Parathyroid adenoma (tissue), 2 donors: Measurements from ENCODE around the gene RAB34.

ENCODE experiments used
- H2AFZ ChIP-seq: fragments of 300-600 bp; sonication (generic); one replicate; pipeline ENCODE4 v1.7.0; 2017; ENCODE audit warnings: antibody characterized with exemption, mild to moderate bottlenecking
- H3K27ac ChIP-seq: fragments of 300-600 bp; sonication (generic); one replicate; pipeline ENCODE4 v1.7.0; 2017
- H3K27me3 ChIP-seq: fragments of 300-600 bp; sonication (generic); one replicate; pipeline ENCODE4 v1.7.0; 2017; ENCODE audit warnings: low read length; ENCODE audit not compliant: control insufficient read depth, insufficient read depth
- H3K36me3 ChIP-seq: fragments of 300-600 bp; sonication (generic); one replicate; pipeline ENCODE4 v1.7.0; 2017; ENCODE audit warnings: low read length; ENCODE audit not compliant: control insufficient read depth, insufficient read depth
- H3K4me1 ChIP-seq: fragments of 300-600 bp; sonication (generic); one replicate; pipeline ENCODE4 v1.7.0; 2017; ENCODE audit warnings: control low read depth
- H3K4me2 ChIP-seq: fragments of 300-600 bp; sonication (generic); one replicate; pipeline ENCODE4 v1.7.0; 2017; ENCODE audit warnings: low read length
- H3K4me3 ChIP-seq: fragments of 300-600 bp; sonication (generic); one replicate; pipeline ENCODE4 v1.7.0; 2017; ENCODE audit warnings: low read depth, low read length
- H3K79me2 ChIP-seq: fragments of 300-600 bp; sonication (generic); one replicate; pipeline ENCODE4 v1.7.0; 2017; ENCODE audit warnings: control low read depth
- H3K9ac ChIP-seq: fragments of 300-600 bp; sonication (generic); one replicate; pipeline ENCODE4 v1.7.0; 2017; ENCODE audit warnings: mild to moderate bottlenecking
- H3K9me3 ChIP-seq: fragments of 300-600 bp; sonication (generic); one replicate; pipeline ENCODE4 v1.7.0; 2017; ENCODE audit warnings: low read length; ENCODE audit not compliant: control insufficient read depth
- TF ChIP-seq, protein P1 (sequence below): fragments of 300-600 bp; sonication (generic); IDR thresholded peaks from one replicate; pipeline ENCODE4 v1.7.0; 2017; ENCODE audit warnings: antibody characterized with exemption, mild to moderate bottlenecking
- donor health status: primary hyperparathyroidism.

Gene RAB34

DNA sequence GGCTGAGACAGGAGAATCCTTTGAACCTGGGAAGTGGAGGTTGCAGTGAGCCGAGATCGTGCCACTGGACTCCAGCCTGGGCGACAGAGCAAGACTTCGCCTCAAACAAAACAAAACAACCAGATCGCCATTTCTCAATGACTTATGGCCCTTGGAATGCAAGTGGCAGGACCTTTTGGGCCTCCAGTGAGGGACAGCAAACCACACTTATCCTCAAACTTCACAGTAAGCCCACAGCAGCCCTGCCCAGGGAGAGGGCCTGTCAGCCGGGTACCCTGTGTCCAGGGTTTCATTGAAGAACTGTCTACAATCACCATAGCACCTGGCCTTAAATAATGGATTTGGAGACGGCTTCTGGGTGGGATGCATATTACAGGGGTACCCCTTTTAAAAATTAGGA, 37.8 kb upstream of the RAB34 start:
- Histone ChIP-seq H3K4me1 (no peaks in the 10 kb centered on the region), H3K36me3 (no peaks in the 10 kb centered on the region), H3K9ac (no peak overlapping the region), H3K79me2 (peaks cover 5% of the 10 kb centered on the region), H2AFZ (no peak overlapping the region), H3K9me3 (no peaks in the 10 kb centered on the region), H3K4me3 (no peak overlapping the region), H3K27ac (no peak overlapping the region), H3K4me2 (no peak overlapping the region), H3K27me3 (no peaks in the 10 kb centered on the region)
- TF ChIP-seq, protein P1, sequence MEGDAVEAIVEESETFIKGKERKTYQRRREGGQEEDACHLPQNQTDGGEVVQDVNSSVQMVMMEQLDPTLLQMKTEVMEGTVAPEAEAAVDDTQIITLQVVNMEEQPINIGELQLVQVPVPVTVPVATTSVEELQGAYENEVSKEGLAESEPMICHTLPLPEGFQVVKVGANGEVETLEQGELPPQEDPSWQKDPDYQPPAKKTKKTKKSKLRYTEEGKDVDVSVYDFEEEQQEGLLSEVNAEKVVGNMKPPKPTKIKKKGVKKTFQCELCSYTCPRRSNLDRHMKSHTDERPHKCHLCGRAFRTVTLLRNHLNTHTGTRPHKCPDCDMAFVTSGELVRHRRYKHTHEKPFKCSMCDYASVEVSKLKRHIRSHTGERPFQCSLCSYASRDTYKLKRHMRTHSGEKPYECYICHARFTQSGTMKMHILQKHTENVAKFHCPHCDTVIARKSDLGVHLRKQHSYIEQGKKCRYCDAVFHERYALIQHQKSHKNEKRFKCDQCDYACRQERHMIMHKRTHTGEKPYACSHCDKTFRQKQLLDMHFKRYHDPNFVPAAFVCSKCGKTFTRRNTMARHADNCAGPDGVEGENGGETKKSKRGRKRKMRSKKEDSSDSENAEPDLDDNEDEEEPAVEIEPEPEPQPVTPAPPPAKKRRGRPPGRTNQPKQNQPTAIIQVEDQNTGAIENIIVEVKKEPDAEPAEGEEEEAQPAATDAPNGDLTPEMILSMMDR: no peak

DNA sequence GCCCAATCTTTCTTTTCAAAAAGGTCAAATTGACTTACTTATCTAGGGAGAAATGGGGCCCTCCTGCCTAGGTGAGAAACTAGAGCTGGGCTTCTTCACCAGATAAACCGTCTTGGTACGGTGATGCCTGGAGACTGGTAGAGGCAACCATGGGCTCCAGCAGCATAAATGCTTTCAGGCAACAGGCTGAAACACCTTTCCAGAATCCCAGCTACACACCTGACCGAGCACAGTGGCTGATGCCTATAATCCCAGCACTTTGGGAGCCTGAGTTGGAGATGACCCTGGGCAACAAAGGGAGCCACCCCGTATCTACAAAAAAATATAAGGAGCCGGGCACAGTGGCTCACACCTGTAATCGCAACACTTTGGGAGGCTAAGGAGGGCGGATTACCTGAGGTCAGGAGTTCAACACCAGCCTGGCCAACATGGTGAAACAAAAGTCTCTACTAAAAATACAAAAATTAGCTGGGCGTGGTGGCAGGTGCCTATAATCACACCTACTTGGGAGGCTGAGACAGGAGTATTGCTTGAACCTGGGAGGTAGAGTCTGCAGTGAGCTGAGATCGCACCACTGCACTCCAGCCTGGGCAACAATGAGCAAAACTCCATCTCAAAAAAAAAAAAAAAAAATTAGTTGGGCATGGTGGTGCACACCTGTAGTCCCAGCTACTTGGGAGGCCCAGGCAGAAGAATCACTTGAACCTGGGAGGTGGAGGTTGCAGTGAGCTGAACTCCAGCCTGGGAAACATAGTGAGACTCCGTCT, 34.1 kb upstream of the RAB34 start:
- H3K9me3 ChIP-seq: no peaks in the 10 kb centered on the region
- H3K4me1 ChIP-seq: peaks cover 10% of the 10 kb centered on the region
- H3K9ac ChIP-seq: no peak overlapping the region
- no peaks in the 10 kb centered on the region for H3K36me3 ChIP-seq
- H3K27me3 ChIP-seq: no peaks in the 10 kb centered on the region
- H3K4me2 ChIP-seq: no peak overlapping the region
- H3K4me3 ChIP-seq: no peak overlapping the region
- peaks cover 3% of the 10 kb centered on the region for H3K79me2 ChIP-seq
- H2AFZ ChIP-seq: no peak overlapping the region
- no peak overlapping the region for H3K27ac ChIP-seq
- TF ChIP-seq, protein P1: no peak

DNA sequence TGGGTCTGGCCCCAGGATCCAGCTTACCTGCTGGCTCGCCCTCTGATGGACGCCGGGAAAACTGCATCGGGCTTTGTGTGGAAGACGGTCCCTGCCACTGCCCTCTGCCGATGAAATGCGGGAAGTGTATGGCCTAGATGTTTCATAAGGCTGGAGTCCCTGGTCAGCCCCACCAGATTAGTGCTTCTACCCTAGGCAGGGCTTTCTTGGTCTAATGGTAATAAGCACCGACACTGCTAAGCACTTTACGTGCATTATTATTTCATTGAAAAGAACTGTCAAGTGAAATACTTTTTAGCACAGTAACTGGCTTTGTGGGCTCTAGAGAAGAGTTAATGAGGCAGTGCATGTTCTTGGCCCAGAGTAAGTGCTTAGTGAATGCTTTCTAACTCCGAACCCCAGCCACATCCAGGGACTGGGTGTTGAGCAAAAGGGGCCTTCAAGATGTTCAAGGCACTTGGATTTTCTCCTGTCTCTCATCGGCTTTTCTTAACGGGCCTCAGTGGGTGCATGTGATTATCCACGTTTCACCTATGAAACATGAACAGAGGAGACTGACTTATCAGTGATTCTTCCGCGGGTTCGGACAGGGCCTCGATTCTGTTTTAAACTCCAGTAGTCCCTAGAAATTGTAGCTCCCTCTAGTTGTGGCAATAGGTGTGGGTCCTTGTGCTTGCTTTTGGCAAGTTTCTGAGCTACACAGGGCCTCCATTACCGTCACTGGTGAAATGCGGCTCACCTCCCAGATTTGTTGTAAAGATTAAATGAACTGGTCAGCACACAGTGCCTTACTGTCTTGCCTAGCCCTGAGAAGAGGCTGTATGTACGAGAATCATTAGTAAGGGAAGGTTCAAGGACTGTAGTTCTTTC, 32.7 kb upstream of the RAB34 start:
- Histone ChIP-seq H3K4me1 (peaks cover 22% of the 10 kb centered on the region), H3K36me3 (no peaks in the 10 kb centered on the region), H3K27me3 (no peaks in the 10 kb centered on the region), H3K4me3 (no peak overlapping the region), H3K4me2 (no peak overlapping the region), H3K27ac (peak overlapping the region; percentile 0), H3K9me3 (no peaks in the 10 kb centered on the region), H3K79me2 (peaks cover 3% of the 10 kb centered on the region), H3K9ac (no peak overlapping the region), H2AFZ (no peak overlapping the region)
- TF ChIP-seq, protein P1: peak; percentile 99

DNA sequence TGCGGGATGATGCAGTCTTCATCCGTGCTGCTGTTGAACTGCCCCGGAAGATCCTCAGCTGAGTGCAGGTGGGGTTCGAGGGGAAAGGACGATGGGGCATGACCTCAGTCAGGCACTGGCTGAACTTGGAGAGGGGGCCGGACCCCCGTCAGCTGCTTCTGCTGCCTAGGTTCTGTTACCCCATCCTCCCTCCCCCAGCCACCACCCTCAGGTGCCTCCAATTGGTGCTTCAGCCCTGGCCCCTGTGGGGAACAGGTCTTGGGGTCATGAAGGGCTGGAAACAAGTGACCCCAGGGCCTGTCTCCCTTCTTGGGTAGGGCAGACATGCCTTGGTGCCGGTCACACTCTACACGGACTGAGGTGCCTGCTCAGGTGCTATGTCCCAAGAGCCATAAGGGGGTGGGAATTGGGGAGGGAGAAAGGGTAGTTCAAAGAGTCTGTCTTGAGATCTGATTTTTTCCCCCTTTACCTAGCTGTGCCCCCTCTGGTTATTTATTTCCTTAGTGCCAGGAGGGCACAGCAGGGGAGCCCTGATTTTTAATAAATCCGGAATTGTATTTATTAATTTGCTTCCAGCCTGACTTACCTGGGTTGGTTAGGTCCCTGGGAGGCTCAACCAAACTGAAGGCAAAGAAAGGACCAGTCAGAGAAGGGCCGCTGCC, 32.0 kb upstream of the RAB34 start:
- H3K9me3 ChIP-seq: no peaks in the 10 kb centered on the region
- no peak overlapping the region for H3K4me3 ChIP-seq
- H3K4me1 ChIP-seq: peaks cover 23% of the 10 kb centered on the region
- peaks cover 3% of the 10 kb centered on the region for H3K79me2 ChIP-seq
- no peak overlapping the region for H3K9ac ChIP-seq
- no peak overlapping the region for H3K4me2 ChIP-seq
- H3K27ac ChIP-seq: peak overlapping the region; percentile 0
- H2AFZ ChIP-seq: no peak overlapping the region
- H3K27me3 ChIP-seq: no peaks in the 10 kb centered on the region
- H3K36me3 ChIP-seq: no peaks in the 10 kb centered on the region
- TF ChIP-seq, protein P1: no peak
